G401 (cell line): ENCODE data around the gene CASP10. TPM values are rescaled to one million over a fixed set of nuclear protein-coding genes. Genes with fewer than 3 reads are reported as not detected.
"Not testable (repeated sequence)": the region's sequence is repeated elsewhere in the genome, so short reads cannot be mapped to it uniquely, and the experiment has no call there.

ENCODE experiments used
- DNase-seq: peaks from one replicate; pipeline ENCODE4 v3.0.0-alpha.2; 2015; ENCODE audit warnings: low spot score
- in situ Hi-C: cut with HindIII; loops from 2 replicates; pipeline ENCODE4 v1.10.0; 2016; ENCODE audit warnings: low sequenced_read_pairs, mixed read lengths
- total RNA-seq: library from RNA; depleted of rRNA; stranded (reverse); fragments of >200 nt; shearing (Covaris generic); gene quantifications from 2 replicates; pipeline ENCODE4 v1.2.3, GENCODE V29; 2014

Gene CASP10
- total RNA-seq, 1 experiment from 2014 or later: 2.8 TPM

DNA sequence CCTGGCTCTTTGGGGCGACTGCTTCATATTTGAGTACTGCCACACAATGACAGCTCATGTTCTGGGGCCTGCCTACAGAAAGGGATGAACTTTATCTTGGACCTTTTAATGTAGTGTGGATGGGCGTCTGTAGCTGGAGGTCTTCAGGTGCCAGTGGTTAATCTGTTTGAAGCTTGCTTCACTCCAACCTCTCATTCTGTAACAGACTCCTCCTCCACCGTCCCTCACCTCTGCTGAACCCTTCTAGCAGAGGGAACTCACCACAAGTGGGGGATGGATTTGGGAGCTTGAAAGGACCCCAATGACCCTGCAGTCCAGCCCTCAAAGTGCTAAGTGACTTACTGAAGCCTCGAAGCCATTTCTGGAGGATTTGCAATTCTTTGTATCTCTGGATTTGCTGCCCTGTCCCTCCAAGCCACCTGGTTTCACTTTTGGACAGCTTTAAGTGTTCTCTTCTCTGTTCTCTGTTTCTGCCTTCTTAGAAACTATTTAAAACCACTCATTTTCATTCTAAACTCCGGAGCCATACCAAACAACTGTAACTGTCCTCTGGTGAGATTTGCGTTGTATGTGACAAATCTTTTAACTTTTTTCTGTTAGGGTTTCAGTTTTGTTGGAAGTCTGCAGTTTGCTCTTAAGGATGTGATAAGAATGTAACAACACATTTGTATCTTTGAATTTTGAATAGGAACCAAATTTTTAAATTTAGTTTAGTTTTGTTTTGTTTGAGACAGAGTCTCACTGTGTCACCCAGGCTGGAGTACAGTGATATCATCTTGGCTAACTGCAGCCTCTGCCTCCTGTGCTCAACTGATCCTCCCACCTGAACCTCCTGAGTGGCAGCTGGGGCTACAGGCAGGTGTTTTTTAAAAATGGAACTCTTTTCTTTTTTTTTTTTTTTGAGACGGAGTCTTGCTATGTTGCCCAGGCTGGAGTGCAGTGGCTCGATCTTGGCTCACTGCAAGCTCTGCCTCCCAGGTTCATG lies 40.4 kb downstream of the CASP10 start:
- no peak for DNase-seq
- in situ Hi-C loops: no loop called here

DNA sequence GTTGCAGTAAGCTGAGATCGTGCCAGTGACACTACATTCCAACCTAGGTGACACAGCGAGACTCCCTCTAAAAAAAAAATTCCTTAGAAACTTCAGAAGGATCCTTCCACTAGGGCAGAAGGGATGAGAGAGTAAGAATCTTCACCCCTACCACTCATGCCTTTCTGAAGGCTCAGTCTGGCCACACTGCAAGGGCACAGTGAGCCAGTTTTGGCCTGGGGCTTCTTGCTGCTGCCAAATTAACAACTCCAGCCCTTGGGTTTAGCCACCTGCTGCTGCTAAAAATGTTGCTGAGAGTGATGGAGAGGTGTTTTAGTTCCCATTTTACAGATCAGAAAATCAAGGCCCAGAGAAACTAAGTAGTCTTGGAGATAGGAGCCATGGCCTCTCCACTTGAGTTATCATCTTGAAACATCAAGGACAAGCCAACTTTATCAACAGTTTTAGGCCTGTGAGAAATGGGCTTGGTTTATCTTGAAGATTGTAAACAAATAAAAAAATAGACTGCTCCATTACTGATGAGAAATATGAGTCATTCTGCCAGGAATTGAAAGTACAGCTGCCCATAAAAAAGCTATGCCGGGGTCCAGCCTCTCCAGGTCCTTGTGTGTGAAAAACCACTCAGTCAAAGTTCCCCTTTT lies 45.5 kb downstream of the CASP10 start:
- no peak for DNase-seq
- in situ Hi-C loops: no loop called here

DNA sequence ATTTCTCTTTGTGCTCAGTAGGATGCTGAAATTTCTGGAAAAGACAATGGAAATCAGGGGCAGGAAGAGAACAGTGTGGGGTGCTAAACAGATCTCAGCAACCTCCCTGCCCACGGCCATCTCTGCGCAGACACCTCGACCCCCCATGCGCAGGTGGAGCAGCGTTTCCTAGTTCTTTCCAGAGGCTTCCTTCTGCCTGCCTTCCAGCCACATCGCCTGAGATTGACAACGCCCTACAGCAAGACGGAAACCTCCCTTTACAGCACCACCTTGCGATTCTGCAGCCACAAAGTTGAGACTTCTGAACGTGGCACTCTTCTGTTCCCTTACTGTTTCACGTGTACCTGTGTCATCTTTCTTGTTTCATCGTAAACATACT lies 46.0 kb downstream of the CASP10 start:
- in situ Hi-C loops: no loop called here
- DNase-seq: no peak

DNA sequence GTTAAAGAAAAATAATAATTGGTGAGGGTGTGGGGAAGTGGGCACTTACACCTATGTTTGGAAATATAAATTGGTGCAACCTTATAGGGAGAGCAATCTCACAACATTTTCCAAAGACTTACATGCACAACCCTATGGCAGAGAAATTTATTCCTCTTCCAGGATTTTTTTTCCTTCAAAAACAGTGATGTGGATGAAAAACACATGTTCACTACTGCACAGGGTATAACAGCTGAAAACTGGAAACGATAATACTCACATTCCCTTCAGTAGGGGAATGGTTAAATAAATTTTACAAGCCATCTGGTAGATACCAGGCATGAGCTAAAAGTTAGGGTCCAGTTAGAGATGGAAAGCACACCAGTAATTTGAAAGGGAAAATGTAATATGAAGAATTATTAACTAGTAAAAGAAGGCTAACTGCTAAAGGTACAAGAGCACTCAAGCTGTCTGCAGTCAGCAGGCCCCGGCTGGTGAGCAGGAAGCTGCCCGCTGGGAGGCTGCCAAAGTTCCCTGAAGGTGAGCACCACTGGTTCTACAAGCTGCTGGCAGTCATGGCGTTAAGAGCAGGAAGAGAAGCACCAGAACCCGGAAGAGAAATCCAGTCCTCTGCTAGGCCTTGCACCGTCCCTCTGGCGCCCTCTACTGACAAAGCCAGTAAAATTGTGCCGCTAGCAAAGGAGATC lies 49.0 kb downstream of the CASP10 start:
- DNase-seq: peak; percentile 71
- in situ Hi-C loops: no loop called here

DNA sequence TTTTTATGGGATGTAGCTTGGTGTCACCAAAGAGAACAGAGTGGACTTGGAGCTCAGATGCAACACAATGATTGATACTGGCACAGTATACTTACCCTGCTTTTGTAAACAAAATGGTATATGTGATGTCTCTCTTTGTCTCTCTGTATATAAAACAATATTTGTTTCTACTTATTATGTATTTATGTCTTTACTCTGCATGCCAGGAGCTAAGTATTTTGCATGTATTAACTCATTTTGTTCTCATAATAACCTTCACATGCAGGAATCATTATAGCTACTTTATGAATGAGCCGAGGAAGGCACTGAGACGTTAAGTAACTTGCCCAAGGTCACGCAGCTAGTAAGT lies 49.5 kb downstream of the CASP10 start:
- in situ Hi-C loops: no loop called here
- DNase-seq: no peak

DNA sequence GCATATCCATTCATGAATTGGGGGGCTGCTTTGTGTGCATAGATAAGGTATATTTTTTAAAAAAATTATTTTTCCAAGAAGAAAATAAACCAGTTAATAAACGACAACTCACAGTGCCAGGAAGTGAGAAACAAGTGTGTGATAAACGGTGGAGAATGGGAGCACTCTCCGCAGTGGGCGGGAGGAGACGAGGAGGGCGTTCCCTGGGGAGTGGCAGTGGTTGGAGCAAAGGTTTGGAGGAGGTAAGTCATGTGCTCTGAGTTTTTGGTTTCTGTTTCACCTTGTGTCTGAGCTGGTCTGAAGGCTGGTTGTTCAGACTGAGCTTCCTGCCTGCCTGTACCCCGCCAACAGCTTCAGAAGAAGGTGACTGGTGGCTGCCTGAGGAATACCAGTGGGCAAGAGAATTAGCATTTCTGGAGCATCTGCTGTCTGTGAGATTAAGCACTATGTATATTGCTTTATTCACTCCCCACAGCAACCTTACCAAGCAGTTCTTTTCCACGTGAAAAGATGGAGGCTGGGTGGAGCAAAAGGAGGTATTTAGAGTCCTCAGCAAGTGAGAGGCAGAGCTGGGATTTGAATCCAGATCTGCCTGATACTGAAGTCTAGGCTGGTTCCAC lies 50.4 kb downstream of the CASP10 start:
- peak; percentile 49 for DNase-seq
- in situ Hi-C loops: no loop called here

DNA sequence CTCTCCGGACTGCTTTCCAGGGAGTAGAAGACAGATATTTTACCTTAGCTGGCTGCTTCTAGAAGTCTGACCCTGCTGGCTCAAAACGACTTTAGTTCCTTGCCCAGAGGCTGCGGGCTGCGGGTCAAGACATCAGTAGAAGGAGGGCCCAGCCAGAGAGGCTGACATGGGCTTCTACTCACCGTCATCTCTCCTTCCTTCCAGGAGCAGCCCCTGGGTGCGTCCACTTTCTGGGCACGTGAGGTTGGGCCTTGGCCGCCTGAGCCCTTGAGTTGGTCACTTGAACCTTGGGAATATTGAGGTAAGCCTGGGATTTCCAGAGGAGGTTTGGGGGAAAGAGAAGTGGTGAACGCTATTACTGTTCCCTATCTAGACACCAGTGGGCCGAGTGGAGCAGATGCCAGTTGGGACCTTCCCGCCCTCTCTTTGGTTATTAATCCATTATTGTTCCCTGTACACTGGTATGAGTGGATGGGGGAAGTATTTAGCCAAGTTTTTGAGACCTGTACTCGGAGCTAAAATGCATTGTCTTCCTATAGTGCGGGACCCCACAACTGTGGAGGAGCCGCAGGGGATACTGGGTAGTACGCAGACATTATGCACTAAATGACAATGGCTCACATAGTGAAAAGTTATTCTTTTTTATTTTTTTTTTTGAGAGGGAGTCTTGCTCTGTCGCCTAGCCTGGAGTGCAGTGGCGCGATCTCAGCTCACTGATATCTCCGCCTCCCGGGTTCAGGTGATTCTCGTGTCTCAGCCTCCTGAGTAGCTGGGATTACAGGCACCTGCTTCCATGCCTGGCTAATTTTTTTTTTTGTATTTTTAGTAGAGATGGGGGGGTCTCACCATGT lies 51.1 kb downstream of the CASP10 start:
- no peak for DNase-seq
- in situ Hi-C loops: no loop called here

DNA sequence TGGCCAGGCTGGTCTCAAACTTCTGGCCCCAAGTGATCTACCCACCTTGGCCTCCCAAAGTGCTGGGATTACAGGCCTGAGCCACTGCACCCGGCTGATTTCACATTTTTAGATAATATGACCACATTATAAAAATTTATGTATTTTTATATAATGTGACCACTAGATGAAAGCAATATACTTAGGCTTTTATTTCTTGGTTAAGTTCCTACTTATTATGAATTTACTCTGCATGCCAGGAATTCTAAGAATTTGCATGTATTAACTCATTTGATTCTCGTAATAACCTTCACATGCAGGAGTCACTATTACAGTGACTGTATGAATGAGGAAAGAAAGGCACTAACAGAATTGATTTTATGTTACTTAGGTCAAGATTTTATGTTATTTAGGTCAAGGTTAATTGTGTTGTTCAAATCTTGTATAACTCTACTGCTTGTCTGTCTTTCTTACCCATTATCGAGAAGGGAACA lies 51.8 kb downstream of the CASP10 start:
- no peak for DNase-seq
- in situ Hi-C loops: no loop called here

DNA sequence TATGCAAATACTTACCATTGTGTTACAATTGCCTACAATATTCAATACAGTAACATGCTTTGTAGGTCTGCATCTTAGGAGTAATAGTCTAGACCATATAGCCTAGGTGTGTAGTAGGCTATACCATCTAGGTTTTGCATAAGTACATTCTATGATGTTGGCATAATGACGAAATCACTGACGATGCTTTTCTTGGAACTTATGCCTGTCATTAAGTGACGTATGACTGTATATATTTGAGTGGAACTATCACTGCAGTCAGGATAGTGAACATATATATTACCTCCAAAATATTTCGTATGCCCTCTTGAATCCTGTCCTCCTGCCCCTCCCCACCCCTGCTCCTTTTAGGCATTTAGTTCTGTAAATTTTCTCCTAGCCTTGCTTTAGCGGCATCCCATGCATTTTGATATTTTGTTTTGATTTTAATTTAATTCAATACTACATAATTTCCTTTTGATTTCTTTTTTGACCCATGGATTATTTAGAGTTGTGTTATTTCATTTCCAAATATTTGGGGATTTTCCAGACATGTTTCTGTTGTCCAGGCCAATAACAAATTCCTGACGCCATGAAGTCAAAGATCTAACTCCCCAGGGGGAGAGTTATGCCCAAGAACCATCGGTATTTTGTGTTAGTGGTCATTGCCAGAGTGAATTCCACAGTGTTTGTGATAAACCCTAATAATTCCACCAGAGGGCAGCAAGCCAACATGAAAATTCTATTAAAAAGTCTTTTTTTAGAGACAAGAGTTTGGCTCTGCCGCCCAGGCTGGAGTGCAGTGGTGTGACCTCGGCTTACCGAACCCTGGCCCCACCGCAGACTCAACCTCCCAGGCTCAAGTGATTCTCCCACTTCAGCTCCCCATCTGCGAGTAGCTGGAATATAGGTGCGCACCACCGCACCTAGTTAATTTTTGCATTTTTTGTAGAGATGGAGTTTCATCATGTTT lies 53.2 kb downstream of the CASP10 start:
- peak; percentile 66 for DNase-seq
- in situ Hi-C loops: no loop called here

DNA sequence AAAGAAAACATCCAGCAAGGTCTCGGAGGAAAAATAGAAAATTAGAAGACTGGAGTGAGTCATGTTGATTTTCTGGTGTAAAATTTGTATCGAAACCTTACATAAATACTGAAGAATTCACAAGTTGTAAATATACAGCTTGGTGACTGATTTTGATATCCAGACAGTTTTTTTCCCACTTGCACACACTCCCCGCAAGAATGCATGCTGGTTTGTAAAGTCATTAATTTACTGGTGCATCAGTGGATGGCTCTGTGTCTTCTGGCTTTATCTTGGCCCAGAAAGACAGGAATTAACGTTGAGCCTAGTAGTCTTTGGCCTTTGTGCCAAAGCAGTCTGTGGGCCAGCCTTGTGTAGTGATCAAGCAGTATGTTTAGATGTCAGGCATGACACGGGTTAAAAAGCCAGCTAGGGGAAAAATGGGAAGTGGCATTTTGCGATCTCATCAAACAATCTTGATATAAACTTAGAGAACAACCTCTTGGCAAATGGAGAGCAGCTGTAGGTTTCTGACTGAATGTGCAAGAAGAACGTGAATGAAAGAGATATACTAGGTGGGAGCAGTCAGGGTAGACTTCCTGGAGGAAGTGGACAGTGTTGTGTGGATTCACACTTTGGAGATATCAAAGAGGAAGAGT lies 54.7 kb downstream of the CASP10 start:
- DNase-seq: no peak

DNA sequence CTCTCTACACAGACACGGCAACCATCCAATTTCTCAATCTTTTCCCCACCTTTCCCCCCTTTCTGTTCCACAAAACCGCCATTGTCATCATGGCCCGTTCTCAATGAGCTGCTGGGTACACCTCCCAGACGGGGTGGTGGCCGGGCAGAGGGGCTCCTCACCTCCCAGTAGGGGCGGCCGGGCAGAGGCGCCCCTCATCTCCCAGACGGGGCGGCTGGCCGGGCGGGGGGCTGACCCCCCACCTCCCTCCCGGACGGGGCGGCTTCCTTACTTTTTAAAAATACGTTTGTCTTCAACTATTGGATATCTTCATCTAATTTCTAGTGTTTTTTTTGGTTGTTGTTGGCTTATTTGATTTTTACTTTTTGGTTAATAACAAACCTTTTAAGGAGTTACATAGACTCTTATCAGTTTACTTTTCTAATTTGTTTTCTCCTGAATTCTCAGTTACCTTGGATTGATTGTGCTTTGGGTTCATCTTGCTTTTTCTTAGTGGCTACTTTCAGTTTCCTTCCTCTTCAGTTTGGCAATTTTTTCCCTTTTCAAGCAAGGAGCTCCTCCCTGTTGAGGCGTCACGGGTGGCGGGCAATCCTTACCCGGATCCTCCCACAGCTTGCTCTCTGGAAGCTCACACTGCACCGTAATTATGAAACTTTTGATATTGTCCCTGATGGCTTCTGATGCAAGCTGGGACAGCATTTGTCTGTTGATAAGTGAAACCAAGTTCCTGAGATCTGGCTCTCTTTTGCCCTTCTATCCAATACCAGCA lies 56.4 kb downstream of the CASP10 start:
- in situ Hi-C loops, DNase-seq: not testable (repeated sequence)

More for the DNA sequence above, 54.7 kb downstream of the CASP10 start:
- in situ Hi-C loops: no loop called here

DNA sequence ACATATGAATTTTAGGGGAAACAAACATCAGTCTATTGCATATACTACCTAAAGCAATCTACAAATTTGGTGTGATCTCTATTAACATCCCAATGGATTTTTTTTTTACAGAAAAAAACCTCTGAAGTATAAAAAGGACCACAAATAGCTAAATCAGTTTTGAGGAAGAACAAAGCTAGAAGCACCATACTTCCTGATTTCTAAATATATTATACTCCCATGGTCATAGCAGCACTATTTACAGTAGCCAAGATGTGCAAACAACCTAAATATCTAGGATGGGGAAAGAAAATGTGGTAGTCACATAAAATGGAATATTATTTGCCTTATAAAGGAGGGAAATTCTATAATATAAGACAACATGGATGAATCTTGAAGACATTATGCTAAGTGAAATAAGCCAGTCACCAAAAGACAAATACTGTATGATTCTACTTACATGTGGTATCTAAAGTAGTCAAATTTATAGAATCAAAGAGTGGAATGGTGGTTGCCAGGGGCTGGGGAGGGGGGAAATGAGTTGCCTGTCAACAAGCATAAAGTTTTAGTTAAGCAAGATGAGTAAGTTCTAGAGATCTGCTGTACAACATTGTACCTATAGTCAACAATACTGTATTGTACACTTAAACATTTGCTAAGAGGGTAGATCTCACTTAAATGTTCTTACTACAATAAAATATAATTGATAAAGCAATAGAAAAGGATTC lies 59.8 kb downstream of the CASP10 start:
- in situ Hi-C loops: no loop called here
- DNase-seq: no peak

DNA sequence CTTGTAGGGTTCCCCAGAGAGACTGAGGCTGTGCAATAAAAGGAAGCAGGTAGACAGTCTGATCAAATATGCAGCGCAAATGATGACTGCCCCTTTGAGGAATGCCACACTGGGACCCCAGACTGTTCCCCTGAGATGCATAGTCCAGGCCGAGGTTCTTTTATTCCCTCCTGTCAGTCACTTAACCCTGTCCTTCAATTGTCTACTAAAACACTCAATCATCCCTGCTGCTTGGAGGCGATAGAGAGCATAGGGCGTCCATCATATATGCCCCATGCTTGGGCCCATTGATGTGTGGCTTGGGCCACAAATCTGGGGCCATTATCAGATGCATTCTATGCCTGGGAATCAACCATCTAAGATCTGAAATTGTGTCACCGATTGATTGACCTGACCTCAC lies 61.9 kb downstream of the CASP10 start:
- in situ Hi-C loops: no loop called here
- no peak for DNase-seq

DNA sequence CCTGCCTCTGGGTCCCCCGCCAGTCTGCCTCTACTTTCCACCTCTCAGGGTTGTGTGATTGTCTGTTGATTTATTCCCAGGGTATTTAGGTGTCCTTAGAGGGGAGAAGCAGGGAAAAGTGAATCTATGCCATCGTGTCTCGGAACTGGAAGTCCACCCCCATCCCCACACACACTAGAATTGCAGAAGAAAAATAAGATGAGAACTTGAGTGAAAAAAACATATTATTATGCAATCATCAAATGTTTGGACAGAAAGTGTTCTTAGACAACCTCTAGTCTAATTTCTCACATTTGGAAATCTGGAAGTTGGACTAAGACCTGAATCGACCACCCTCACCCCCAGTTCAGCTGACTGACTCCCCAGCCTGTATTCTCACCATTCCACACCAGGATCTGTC lies 63.3 kb downstream of the CASP10 start:
- DNase-seq: no peak
- in situ Hi-C loops: no loop called here

DNA sequence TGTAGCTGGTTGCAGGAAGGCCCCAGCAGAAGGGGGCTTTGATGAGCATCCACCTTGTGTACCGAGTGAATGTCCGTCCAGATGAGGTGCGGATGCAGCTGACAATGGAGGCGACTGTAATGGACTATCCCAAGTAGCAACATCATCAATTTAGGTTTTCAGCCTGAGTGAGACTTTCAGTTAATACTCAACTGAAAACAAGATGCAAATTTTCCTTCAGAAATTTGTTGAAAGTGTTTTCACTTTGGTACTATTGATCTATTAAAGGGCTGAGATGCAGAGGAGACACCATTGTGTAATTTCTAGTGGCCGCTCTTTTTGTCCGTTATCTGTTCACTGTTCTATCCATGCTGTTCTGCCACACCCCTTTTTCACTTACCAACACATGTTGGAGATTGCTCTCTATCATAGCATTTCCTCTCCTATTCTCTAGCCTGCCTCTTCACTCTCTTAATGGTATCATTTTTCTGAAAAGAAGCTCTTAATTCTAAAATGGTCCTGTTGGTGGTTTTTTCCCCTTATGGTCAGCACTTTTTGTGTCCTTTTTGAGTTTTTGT lies 65.4 kb downstream of the CASP10 start:
- in situ Hi-C loops: no loop called here
- DNase-seq: no peak

DNA sequence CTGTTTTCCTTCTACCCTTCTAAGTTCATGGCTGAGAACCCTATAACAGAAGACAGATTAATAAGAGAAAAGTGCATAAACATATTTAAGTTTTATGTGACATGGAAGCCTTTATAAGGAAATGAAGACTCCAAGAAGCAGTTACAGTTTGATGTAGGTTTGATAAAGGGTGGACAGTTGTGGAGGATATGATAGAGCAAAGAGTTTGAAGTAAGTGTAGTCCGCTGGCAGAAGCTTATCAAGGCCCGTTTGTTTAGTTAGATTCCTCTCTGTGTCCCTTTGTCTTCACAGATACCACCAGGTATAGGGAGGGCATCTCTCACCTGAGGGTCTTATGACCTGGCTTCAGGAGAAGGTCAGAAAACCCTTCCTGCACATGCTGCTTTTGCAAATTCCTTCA lies 66.9 kb downstream of the CASP10 start:
- no peak for DNase-seq
- in situ Hi-C loops: no loop called here
